Measurements from ENCODE around the gene KRT8.

KRT8 gene

DNA sequence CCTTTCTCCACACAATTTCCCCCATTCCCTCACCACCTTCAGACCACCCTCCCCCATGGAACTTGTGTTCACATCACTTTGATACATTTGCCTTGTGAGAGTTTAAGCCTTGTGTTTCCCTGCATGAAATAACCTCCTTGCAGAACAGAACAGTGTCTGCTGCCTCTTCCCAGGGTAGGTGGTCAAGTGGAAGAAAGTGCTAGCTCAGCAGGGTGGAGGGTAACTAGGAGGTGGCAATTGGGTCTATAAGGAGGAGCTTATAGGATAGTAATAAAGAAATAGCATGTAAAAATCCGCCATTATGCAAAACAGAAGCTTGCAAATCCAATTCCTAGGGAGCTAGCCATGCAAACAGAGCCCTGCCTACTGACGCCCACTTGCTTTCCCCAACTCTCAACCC lies 13.9 kb upstream of the KRT8 start:
- TF ChIP-seq, protein P1, sequence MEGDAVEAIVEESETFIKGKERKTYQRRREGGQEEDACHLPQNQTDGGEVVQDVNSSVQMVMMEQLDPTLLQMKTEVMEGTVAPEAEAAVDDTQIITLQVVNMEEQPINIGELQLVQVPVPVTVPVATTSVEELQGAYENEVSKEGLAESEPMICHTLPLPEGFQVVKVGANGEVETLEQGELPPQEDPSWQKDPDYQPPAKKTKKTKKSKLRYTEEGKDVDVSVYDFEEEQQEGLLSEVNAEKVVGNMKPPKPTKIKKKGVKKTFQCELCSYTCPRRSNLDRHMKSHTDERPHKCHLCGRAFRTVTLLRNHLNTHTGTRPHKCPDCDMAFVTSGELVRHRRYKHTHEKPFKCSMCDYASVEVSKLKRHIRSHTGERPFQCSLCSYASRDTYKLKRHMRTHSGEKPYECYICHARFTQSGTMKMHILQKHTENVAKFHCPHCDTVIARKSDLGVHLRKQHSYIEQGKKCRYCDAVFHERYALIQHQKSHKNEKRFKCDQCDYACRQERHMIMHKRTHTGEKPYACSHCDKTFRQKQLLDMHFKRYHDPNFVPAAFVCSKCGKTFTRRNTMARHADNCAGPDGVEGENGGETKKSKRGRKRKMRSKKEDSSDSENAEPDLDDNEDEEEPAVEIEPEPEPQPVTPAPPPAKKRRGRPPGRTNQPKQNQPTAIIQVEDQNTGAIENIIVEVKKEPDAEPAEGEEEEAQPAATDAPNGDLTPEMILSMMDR (IDR thresholded peaks at IDR 0.05; ENCODE audit: insufficient read depth, low read length, missing control alignments): no peak
- POLR2A ChIA-PET: no interaction called here
- H3K4me3 ChIP-seq (ENCODE audit: low read depth, low read length): no peak overlapping the region
- no peak for DNase-seq (ENCODE audit: low read depth, low spot score)
- CTCF ChIA-PET: interaction anchor here (2.8 kb wide), 1 partner anchor 34 kb away, joined by 15 read pairs; no protein-coding TSS in a partner anchor

DNA sequence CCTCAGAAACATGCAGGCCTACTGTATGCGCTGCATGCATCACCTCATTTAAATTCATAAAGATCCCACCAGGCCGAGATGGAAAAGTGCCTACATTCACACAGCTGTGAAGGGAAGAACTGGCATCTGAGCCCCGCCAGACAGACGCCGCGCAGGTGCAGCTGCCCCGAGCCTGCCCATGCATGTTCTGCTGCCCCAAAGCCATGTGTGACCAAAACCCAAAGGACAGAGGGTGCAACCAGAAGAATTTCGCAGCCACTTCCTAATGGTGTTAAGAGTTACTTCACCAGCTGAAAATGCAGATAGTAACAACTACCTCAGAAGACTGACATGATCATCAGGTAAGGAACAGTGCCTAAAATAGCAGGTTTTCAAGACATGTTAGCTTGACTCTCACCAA lies 13.5 kb upstream of the KRT8 start:
- no peak overlapping the region for H3K4me3 ChIP-seq (ENCODE audit: low read depth, low read length)
- POLR2A ChIA-PET: no interaction called here
- CTCF ChIA-PET: interaction anchor here (2.8 kb wide), 1 partner anchor 33 kb away, joined by 15 read pairs; no protein-coding TSS in a partner anchor
- TF ChIP-seq, protein P1 (IDR thresholded peaks at IDR 0.05; ENCODE audit: insufficient read depth, low read length, missing control alignments): no peak
- DNase-seq (ENCODE audit: low read depth, low spot score): no peak

DNA sequence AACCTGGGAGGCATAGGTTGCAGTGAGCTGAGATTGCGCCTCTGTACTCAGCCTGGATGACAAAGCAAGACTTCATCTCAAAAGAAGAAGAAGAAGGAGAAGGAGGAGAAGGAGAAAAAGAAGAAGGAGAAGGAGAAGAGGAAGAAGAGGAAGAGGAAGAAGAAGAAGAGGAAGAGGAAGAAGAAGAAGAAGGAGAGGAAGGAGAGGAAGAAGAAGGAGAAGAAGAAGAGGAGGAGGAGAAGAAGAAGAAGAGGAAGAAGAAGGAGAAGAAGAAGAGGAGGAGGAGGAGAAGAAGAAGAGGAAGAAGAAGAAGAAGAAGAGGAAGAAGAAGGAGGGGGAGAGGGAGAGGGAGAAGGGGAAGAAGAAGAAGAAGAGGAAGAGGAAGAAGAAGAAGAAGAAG lies 12.9 kb upstream of the KRT8 start:
- DNase-seq (ENCODE audit: low read depth, low spot score): no peak
- POLR2A ChIA-PET: no interaction called here
- TF ChIP-seq, protein P1 (IDR thresholded peaks at IDR 0.05; ENCODE audit: insufficient read depth, low read length, missing control alignments): no peak
- CTCF ChIA-PET: interaction anchor here (1.0 to 2.8 kb wide), 2 partner anchors 8 to 33 kb away, joined by 3 to 15 read pairs; no protein-coding TSS in a partner anchor
- H3K4me3 ChIP-seq (ENCODE audit: low read depth, low read length): no peak overlapping the region

DNA sequence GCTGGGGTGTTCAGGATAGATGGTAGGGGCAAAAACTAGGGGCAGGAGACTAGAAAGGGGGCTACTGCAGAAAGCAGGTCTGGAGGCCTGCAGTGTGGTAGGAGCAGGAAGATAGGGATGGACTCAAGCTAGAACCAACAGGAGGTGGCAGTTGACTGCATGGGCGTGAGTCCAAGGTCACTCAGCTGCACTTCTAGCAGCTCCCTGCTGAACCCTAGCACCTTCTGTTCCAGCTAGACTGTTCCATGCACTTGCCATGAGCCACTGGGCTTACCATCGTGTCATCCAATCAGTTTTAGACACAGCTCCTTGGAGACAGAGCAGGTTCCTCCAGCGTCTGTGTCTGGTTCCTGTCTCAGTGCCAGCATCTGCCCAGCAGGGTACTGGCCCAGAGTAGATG lies 11.3 kb upstream of the KRT8 start:
- ChIA-PET CTCF (interaction anchor here (0.6 to 1.2 kb wide), 3 partner anchors 9 to 65 kb away, joined by 3 to 4 read pairs (median 3); no protein-coding TSS in a partner anchor), POLR2A (no interaction called here)
- no peak overlapping the region for H3K4me3 ChIP-seq (ENCODE audit: low read depth, low read length)
- no peak for DNase-seq (ENCODE audit: low read depth, low spot score)
- TF ChIP-seq, protein P1 (IDR thresholded peaks at IDR 0.05; ENCODE audit: insufficient read depth, low read length, missing control alignments): no peak

DNA sequence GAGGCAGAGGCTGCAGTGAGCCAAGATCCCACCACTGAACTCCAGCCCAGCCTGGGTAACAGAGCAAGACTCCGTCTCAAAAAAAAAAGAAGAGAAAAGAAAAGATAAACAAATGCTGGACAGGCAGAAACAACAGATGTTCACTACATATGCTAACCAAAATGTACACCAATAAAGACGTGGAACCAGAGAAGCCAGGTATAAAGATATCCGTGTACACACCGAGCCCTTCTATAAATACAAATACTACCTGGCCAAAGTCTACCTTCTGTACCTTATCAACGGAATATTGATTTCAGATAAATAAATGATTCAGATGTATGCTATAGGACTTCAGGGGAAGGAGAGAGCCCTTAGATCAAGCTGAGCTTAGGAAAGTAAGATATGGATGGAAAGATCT lies 10.8 kb upstream of the KRT8 start:
- ChIA-PET POLR2A (no interaction called here), CTCF (interaction anchor here (0.6 to 1.2 kb wide), 3 partner anchors 9 to 66 kb away, joined by 3 to 4 read pairs (median 3); no protein-coding TSS in a partner anchor)
- TF ChIP-seq, protein P1 (IDR thresholded peaks at IDR 0.05; ENCODE audit: insufficient read depth, low read length, missing control alignments): no peak
- no peak overlapping the region for H3K4me3 ChIP-seq (ENCODE audit: low read depth, low read length)
- DNase-seq (ENCODE audit: low read depth, low spot score): no peak

DNA sequence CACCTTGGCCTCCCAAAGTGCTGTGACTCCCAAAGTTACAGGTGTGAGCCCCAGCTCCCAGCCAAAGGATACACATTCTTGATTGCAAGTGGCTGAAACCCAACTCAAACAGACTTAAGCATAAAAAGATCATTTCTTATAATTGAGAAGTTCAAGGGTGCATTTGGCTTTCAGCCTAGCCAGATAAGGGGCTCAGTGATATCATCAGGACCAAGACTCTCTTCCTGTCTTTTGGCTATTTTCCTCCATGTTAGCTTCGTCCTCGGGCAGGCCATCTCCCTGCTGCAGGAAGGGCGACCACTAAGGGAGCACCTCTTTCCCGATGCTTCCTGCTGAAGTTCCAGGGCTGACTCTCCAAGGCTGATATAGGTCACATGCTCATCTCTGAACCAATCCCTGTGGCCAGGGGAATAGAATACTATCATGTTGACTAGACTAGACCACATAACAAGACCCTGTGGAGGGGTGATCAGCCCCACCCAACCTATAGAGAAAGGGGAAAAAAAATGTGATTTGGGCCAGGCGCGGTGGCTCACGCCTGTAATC lies 9.8 kb upstream of the KRT8 start:
- POLR2A ChIA-PET: no interaction called here
- TF ChIP-seq, protein P1 (IDR thresholded peaks at IDR 0.05; ENCODE audit: insufficient read depth, low read length, missing control alignments): no peak
- no peak overlapping the region for H3K4me3 ChIP-seq (ENCODE audit: low read depth, low read length)
- no peak for DNase-seq (ENCODE audit: low read depth, low spot score)
- CTCF ChIA-PET: interaction anchor here (1.0 to 1.2 kb wide), 3 partner anchors 9 to 66 kb away, joined by 3 to 5 read pairs (median 4); no protein-coding TSS in a partner anchor

Measured in AG04449 (cell line).